HUES48 (cell line): Measurements from ENCODE around the gene CYP26A1.
"Not testable (repeated sequence)": the region's sequence is repeated elsewhere in the genome, so short reads cannot be mapped to it uniquely, and the experiment has no call there.

ENCODE experiments used
- H3K27ac ChIP-seq: one replicate; pipeline ENCODE4 v1.7.0; 2013; ENCODE audit warnings: low read depth, low read length, inconsistent platforms
- H3K27me3 ChIP-seq: 2 replicates; pipeline ENCODE4 v1.6.1; 2013; ENCODE audit warnings: mild to moderate bottlenecking, low read length; ENCODE audit not compliant: control insufficient read depth, insufficient read depth
- H3K36me3 ChIP-seq: 2 replicates; pipeline ENCODE4 v1.6.1; 2013; ENCODE audit warnings: low read length; ENCODE audit not compliant: control insufficient read depth, insufficient read depth
- H3K4me1 ChIP-seq: 2 replicates; pipeline ENCODE4 v1.6.1; 2013; ENCODE audit warnings: mild to moderate bottlenecking, low read length; ENCODE audit not compliant: control insufficient read depth, insufficient read depth
- H3K4me3 ChIP-seq: 2 replicates; pipeline ENCODE4 v1.5.1; 2013; ENCODE audit warnings: mild to moderate bottlenecking, low read depth, low read length
- H3K9ac ChIP-seq: 2 replicates; pipeline ENCODE4 v1.6.1; 2013; ENCODE audit warnings: mild to moderate bottlenecking, low read depth, low read length, moderate library complexity
- H3K9me3 ChIP-seq: 2 replicates; pipeline ENCODE4 v1.6.1; 2013; ENCODE audit warnings: low read length; ENCODE audit not compliant: control insufficient read depth, insufficient read depth

Gene CYP26A1

GRCh38 chr10:93098816-93099215 is 25.1 kb downstream of the CYP26A1 start:
- no peaks in the 10 kb centered on the region for H3K36me3 ChIP-seq
- H3K4me1 ChIP-seq: no peaks in the 10 kb centered on the region; the same call in 1 of the 2 replicates
- no peak overlapping the region for H3K4me3 ChIP-seq
- H3K9ac ChIP-seq: no peak overlapping the region
- H3K9me3 ChIP-seq: no peaks in the 10 kb centered on the region
- no peak overlapping the region for H3K27ac ChIP-seq
- no peaks in the 10 kb centered on the region for H3K27me3 ChIP-seq

- 0 out of 2 replicates have a peak, but pooled peaks cover 2% of the 10 kb centered on the region for H3K9me3 ChIP-seq
- H3K9ac ChIP-seq: no peak overlapping the region
- H3K27ac ChIP-seq: no peak overlapping the region
- H3K27me3 ChIP-seq: no peaks in the 10 kb centered on the region
- no peaks in the 10 kb centered on the region for H3K36me3 ChIP-seq
- no peak overlapping the region for H3K4me3 ChIP-seq
- H3K4me1 ChIP-seq: no peaks in the 10 kb centered on the region; the same call in 1 of the 2 replicates
Measured at GRCh38 chr10:93099670-93100069, 26.0 kb downstream of the CYP26A1 start.

GRCh38 chr10:93101148-93101547 is 27.5 kb downstream of the CYP26A1 start:
- H3K9ac ChIP-seq, H3K9me3 ChIP-seq, H3K4me1 ChIP-seq, H3K27me3 ChIP-seq, H3K4me3 ChIP-seq, H3K27ac ChIP-seq, H3K36me3 ChIP-seq: not testable (repeated sequence)

- Histone ChIP-seq H3K36me3 (no peaks in the 10 kb centered on the region), H3K4me3 (no peak overlapping the region), H3K9me3 (0 out of 2 replicates have a peak, but pooled peaks cover 2% of the 10 kb centered on the region), H3K4me1 (0 out of 2 replicates have a peak, but pooled peaks cover 2% of the 10 kb centered on the region), H3K27me3 (no peaks in the 10 kb centered on the region), H3K9ac (no peak overlapping the region), H3K27ac (no peak overlapping the region)
Measured at GRCh38 chr10:93103953-93104352, 30.3 kb downstream of the CYP26A1 start.

- Histone ChIP-seq H3K9ac (no peak overlapping the region), H3K4me3 (no peak overlapping the region), H3K27ac (no peak overlapping the region), H3K27me3 (no peaks in the 10 kb centered on the region), H3K36me3 (no peaks in the 10 kb centered on the region), H3K9me3 (0 out of 2 replicates have a peak, but pooled peaks cover 2% of the 10 kb centered on the region), H3K4me1 (0 out of 2 replicates have a peak, but pooled peaks cover 2% of the 10 kb centered on the region)
Measured at GRCh38 chr10:93106631-93107072, 33.0 kb downstream of the CYP26A1 start.

GRCh38 chr10:93110472-93111146 is 36.9 kb downstream of the CYP26A1 start:
- no peak overlapping the region for H3K27ac ChIP-seq
- no peaks in the 10 kb centered on the region for H3K9me3 ChIP-seq
- H3K36me3 ChIP-seq: no peaks in the 10 kb centered on the region
- no peaks in the 10 kb centered on the region for H3K27me3 ChIP-seq
- no peak overlapping the region for H3K4me3 ChIP-seq
- no peak overlapping the region for H3K9ac ChIP-seq
- H3K4me1 ChIP-seq: 0 out of 2 replicates have a peak, but pooled peaks cover 2% of the 10 kb centered on the region

- Histone ChIP-seq H3K27ac (no peak overlapping the region), H3K4me3 (no peak overlapping the region), H3K27me3 (no peaks in the 10 kb centered on the region), H3K9ac (no peak overlapping the region), H3K9me3 (peaks cover 5% of the 10 kb centered on the region; the same call in 1 of the 2 replicates), H3K4me1 (no peaks in the 10 kb centered on the region), H3K36me3 (no peaks in the 10 kb centered on the region)
Measured at GRCh38 chr10:93113042-93113441, 39.3 kb downstream of the CYP26A1 start.

- no peak overlapping the region for H3K9ac ChIP-seq
- H3K4me3 ChIP-seq: no peak overlapping the region
- no peak overlapping the region for H3K27ac ChIP-seq
Measured at GRCh38 chr10:93115661-93116383, 42.1 kb downstream of the CYP26A1 start.

GRCh38 chr10:93121311-93121710 is 47.6 kb downstream of the CYP26A1 start:
- Histone ChIP-seq H3K4me1 (no peaks in the 10 kb centered on the region), H3K9ac (no peak overlapping the region), H3K4me3 (no peak overlapping the region), H3K27ac (no peak overlapping the region), H3K9me3 (peaks cover 5% of the 10 kb centered on the region; the same call in 1 of the 2 replicates), H3K27me3 (no peaks in the 10 kb centered on the region), H3K36me3 (no peaks in the 10 kb centered on the region)

More at GRCh38 chr10:93115661-93116383, 42.1 kb downstream of the CYP26A1 start:
- no peaks in the 10 kb centered on the region for H3K27me3 ChIP-seq
- H3K36me3 ChIP-seq: no peaks in the 10 kb centered on the region
- H3K9me3 ChIP-seq: peaks cover 5% of the 10 kb centered on the region; the same call in 1 of the 2 replicates
- H3K4me1 ChIP-seq: no peaks in the 10 kb centered on the region

GRCh38 chr10:93123766-93124165 is 50.1 kb downstream of the CYP26A1 start:
- Histone ChIP-seq H3K4me3 (no peak overlapping the region), H3K27me3 (no peaks in the 10 kb centered on the region), H3K9ac (no peak overlapping the region), H3K9me3 (peaks cover 21% of the 10 kb centered on the region), H3K4me1 (no peaks in the 10 kb centered on the region), H3K27ac (no peak overlapping the region), H3K36me3 (no peaks in the 10 kb centered on the region)
